Stimulated activated CD4-positive, alpha-beta T cell treated with anti-CD3 and anti-CD28 coated beads, Interleukin-1b, Interleukin-23, amount 100 ng/mL, for 1 hour (primary cell): ENCODE data around the gene ADAMTS1.

Experiments used
- DNase-seq, 2 donors: peaks; one replicate each; pipeline ENCODE4 v3.0.0-alpha.2; 2020; ENCODE audit warnings: low read depth in 2 of 2

The ADAMTS1 gene

DNA sequence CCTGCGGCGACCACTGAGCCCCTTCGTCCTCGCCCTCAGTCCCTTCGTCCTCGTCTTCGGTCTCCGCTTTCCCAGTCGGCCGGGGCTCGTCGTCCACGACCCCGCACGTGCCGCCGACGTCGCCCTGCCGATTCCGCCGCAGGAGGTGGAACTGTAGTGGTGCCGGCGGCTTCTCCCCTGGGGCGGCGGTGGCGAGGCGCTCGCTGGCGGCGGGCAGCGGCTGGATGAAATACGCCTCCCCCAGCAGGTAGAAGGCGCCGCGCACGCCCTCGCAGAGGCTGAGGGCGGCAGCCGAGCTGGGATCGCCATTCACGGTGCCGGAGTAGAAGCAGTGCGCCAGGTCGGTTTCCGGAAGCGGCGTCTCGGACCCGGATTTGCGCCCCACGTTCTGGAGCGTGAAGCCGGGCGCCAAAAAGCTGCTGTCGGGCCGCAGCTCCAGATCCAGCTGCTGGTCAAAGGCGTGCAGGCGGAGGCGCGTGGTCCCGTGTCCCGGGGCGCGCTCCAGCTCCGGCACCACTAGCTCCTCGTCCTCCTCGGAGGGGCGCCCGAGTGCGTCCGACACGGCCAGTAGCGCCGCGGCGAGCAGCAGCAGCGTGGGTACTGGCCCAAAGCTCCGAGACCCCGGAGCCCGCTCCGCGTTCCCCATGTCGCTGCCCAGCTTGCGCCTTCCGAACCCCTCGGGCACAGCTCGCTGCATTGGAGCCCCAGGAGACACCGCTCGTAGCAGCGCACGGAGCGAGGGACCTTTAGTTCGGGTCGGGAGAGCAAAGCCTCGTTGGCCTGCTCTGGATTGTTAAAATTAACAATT, 747 bp downstream of the ADAMTS1 start:
- DNase-seq: no peak

- DNase-seq: no peak
Measured at GRCh38 chr21:26843933-26844257, 1.3 kb downstream of the ADAMTS1 start.

DNA sequence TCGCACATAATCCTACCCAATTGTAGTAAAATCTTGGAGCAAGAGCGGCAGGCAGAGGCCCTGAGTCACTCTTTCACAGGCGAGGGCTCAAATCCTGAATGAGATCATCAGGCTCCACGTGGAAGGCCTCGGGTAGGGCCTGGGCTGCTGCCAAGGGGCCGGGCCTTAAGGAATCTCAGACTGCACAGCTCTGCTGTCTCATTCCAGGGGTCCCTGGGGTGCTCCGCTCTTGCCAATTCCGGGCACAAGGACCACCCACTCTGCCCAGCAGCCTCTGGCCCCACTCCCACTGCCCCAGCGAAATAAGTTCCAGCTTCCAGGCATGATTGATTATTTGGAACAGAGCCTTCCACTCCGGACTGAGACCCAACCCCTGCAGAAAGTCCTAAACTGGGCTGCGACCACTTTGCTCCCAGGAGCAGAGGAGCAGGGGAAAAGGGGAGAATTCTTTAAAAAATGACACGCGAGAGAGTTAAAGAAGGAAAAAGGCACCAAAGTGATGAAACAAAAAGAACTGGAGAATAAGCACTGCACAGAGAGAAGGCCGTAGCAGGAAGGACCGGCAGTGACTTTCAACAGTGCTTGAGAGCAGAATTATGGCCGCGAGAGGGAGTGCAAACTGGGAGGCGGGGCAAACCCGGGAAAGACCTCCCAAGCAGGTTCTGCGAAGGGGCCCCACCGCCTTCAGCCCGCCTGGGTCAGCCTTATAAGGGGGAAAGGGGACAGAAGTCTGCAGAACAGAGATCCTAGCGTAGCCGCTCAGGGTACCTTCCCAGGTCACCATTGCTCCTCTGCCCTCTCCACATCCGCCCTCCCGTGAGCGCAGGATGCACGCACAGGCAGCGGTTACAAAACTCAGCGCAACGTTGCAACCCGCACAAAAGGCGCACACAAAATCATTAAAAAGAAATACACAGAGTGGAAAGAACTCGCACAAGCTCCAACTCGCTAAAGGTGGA, 2.0 kb downstream of the ADAMTS1 start:
- DNase-seq: no peak

DNA sequence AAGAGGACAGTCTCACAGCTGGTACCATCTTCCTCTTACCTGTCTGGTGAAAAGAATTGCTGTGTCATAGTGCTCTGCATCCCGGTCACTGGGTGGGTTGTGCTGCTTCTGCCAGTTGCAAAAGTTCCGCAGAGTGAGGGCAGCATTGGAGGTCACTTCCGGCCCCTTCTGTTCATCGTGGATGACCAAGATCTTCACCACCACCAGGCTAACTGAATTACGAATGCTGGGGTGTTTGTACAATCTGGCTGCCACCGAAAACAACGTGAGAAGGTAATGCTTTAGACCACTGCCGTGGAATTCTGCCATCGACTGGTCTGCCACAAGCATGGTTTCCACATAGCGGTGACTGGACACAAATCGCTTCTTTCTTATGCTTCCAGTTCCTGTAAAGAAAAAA, 2.9 kb downstream of the ADAMTS1 start:
- no peak for DNase-seq

GRCh38 chr21:26840912-26841311, 4.3 kb downstream of the ADAMTS1 start:
- DNase-seq: no peak

GRCh38 chr21:26840201-26840600, 5.0 kb downstream of the ADAMTS1 start:
- no peak for DNase-seq

DNA sequence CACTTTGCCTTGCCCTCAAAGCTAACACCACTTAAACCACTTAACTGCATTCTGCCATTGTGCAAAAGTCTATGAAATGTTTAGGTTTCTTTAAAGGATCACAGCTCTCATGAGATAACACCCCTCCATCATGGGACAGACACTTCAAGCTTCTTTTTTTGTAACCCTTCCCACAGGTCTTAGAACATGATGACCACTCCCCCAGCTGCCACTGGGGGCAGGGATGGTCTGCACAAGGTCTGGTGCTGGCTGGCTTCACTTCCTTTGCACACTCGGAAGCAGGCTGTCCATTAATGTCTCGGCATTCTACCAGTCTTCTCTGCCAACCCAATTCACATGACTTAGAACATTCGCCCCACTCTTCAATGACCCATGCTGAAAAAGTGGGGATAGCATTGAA, 7.7 kb downstream of the ADAMTS1 start:
- no peak for DNase-seq

DNA sequence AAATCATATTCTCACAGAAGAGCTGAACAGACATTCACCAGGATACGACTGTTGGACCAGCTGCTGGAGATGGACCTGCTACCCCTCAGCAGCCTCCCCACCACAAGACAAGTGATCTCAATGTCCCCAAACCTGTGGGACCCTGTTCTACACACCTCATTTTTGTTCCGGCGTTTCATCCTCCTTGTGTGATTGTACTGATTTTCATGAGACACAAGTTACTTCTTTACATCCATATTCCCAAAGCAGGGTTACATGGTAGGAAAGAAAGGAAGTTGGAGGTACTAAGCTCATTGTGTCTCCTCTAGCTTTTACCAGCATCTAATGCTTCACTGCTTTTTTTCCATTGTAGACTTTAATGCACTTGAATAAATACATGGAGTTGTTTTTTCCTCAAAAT, 8.7 kb downstream of the ADAMTS1 start:
- DNase-seq: no peak

GRCh38 chr21:26835714-26836265, 9.4 kb downstream of the ADAMTS1 start:
- no peak for DNase-seq

- DNase-seq: no peak
Measured at GRCh38 chr21:26835027-26835713, 10.0 kb downstream of the ADAMTS1 start.

GRCh38 chr21:26834181-26834905, 10.9 kb downstream of the ADAMTS1 start:
- no peak for DNase-seq

DNA sequence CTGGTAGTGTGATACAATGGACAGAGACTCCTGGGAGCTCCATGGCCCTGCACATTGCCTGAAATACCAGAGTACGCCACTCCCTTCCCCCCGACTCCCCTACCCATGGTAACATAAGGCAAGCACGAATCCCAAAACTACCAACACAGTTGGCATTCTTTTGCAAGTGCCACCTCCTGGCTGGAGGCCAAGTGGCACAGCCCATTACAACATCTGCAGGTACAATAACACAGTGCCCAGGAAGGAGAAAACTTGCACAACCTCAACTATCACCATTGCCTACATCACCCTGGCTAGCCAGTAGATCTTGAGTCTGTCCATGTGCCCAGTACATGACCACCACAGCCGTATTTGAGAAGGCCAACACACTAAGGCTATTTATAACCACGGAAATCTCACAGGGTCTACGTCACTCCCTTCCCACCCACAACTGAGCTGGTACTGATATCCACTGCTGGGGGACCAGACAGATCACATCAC, 11.7 kb downstream of the ADAMTS1 start:
- DNase-seq: no peak

GRCh38 chr21:26833011-26833410, 12.2 kb downstream of the ADAMTS1 start:
- no peak for DNase-seq

GRCh38 chr21:26832546-26832945, 12.7 kb downstream of the ADAMTS1 start:
- no peak for DNase-seq

- DNase-seq: no peak
Measured at GRCh38 chr21:26826801-26827200, 18.4 kb downstream of the ADAMTS1 start.

GRCh38 chr21:26820509-26820908, 24.7 kb downstream of the ADAMTS1 start:
- no peak for DNase-seq

GRCh38 chr21:26819740-26820324, 25.4 kb downstream of the ADAMTS1 start:
- DNase-seq: no peak

- no peak for DNase-seq
Measured at GRCh38 chr21:26818906-26819305, 26.3 kb downstream of the ADAMTS1 start.

- no peak for DNase-seq
Measured at GRCh38 chr21:26815197-26815596, 30.0 kb downstream of the ADAMTS1 start.

- no peak for DNase-seq
Measured at GRCh38 chr21:26814386-26814785, 30.8 kb downstream of the ADAMTS1 start.
